LNCaP clone FGC (cell line): Measurements from ENCODE around the gene ITGA11.
A peak's percentile ranks its signal among the peaks of the same experiment; 100 is the strongest.

ENCODE experiments used
- DNase-seq: peaks from one replicate; pipeline ENCODE4 v3.0.0-alpha.2; 2011; ENCODE audit warnings: low read depth
- H3K4me3 ChIP-seq: 2 replicates; pipeline ENCODE4 v1.5.1; 2011; ENCODE audit warnings: mild to moderate bottlenecking, low read depth, low read length, control low read depth
- CTCF ChIP-seq: IDR thresholded peaks from 2 replicates; pipeline ENCODE4 v1.5.1; 2012; ENCODE audit warnings: mild to moderate bottlenecking; ENCODE audit not compliant: control insufficient read depth, insufficient read depth; ENCODE audit errors: extremely low read depth

The ITGA11 gene

GRCh38 chr15:68385671-68386586 is 46.0 kb downstream of the ITGA11 start:
- TF ChIP-seq CTCF, result no peak
- H3K4me3 ChIP-seq, result no peak overlapping the region
- no peak for DNase-seq

GRCh38 chr15:68385240-68385561 is 46.8 kb downstream of the ITGA11 start:
- TF ChIP-seq CTCF, result no peak
- no peak overlapping the region for H3K4me3 ChIP-seq
- DNase-seq, result no peak

GRCh38 chr15:68384451-68385239 is 47.3 kb downstream of the ITGA11 start:
- TF ChIP-seq CTCF, result no peak
- H3K4me3 ChIP-seq, result no peak overlapping the region
- no peak for DNase-seq

- no peak for DNase-seq
Observed at GRCh38 chr15:68383161-68384074, 48.5 kb downstream of the ITGA11 start.

GRCh38 chr15:68382286-68383007 is 49.5 kb downstream of the ITGA11 start:
- no peak for TF ChIP-seq CTCF
- no peak overlapping the region for H3K4me3 ChIP-seq
- DNase-seq, result no peak

More at GRCh38 chr15:68383161-68384074, 48.5 kb downstream of the ITGA11 start:
- no peak overlapping the region for H3K4me3 ChIP-seq
- TF ChIP-seq CTCF, result peak; percentile 60

- no peak overlapping the region for H3K4me3 ChIP-seq
- no peak for DNase-seq
- TF ChIP-seq CTCF, result no peak
Observed at GRCh38 chr15:68380456-68380855, 51.5 kb downstream of the ITGA11 start.
